ENCODE data around the gene HJURP. TPM values are rescaled to one million over a fixed set of nuclear protein-coding genes. Genes with fewer than 3 reads are reported as not detected.

HJURP gene
- polyA plus RNA-seq, 3 donors from 2014 or later = 0.47 to 1.2 (median 0.69) TPM

GRCh38 chr2:233819884-233820773 lies 34.2 kb downstream of the HJURP start:
- H3K27ac Mint-ChIP-seq = no peak overlapping the region

GRCh38 chr2:233818639-233819621 lies 35.4 kb downstream of the HJURP start:
- Mint-ChIP-seq H3K27ac (no peak overlapping the region), H3K27me3 (ENCODE audit: low read depth in 3 of 3) (peaks cover 0 to 6% (median 1%) of the 10 kb centered on the region in 3 donors), H3K9me3 (no peaks in the 10 kb centered on the region), H3K36me3 (no peaks in the 10 kb centered on the region), H3K4me1 (no peaks in the 10 kb centered on the region), H3K4me3 (no peak overlapping the region)
- DNase-seq = no peak

More at GRCh38 chr2:233819884-233820773, 34.2 kb downstream of the HJURP start:
- Mint-ChIP-seq H3K4me1 (no peaks in the 10 kb centered on the region), H3K4me3 (no peak overlapping the region), H3K27me3 (ENCODE audit: low read depth in 3 of 3) (peaks cover 0 to 6% (median 1%) of the 10 kb centered on the region in 3 donors), H3K9me3 (no peaks in the 10 kb centered on the region), H3K36me3 (no peaks in the 10 kb centered on the region)
- DNase-seq = no peak

GRCh38 chr2:233817995-233818638 lies 36.2 kb downstream of the HJURP start:
- H3K4me1 Mint-ChIP-seq = no peaks in the 10 kb centered on the region
- H3K4me3 Mint-ChIP-seq = no peak overlapping the region
- peaks cover 0 to 6% (median 3%) of the 10 kb centered on the region in 3 donors for H3K27me3 Mint-ChIP-seq (ENCODE audit: low read depth in 3 of 3)
- no peak for DNase-seq
- H3K27ac Mint-ChIP-seq = peak overlapping the region in 1 of 6 donors; percentile 69
- H3K36me3 Mint-ChIP-seq = no peaks in the 10 kb centered on the region
- no peaks in the 10 kb centered on the region for H3K9me3 Mint-ChIP-seq

- H3K27me3 Mint-ChIP-seq (ENCODE audit: low read depth in 3 of 3) = peaks cover 0 to 7% (median 3%) of the 10 kb centered on the region in 3 donors
- DNase-seq = no peak
- H3K9me3 Mint-ChIP-seq = no peaks in the 10 kb centered on the region
- H3K27ac Mint-ChIP-seq = no peak overlapping the region
- no peak overlapping the region for H3K4me3 Mint-ChIP-seq
- H3K4me1 Mint-ChIP-seq = no peaks in the 10 kb centered on the region
- H3K36me3 Mint-ChIP-seq = no peaks in the 10 kb centered on the region
Observed at GRCh38 chr2:233817361-233817911, 36.9 kb downstream of the HJURP start.

GRCh38 chr2:233816771-233817170 lies 37.6 kb downstream of the HJURP start:
- no peak overlapping the region for H3K27ac Mint-ChIP-seq
- no peaks in the 10 kb centered on the region for H3K36me3 Mint-ChIP-seq
- H3K27me3 Mint-ChIP-seq (ENCODE audit: low read depth in 3 of 3) = peaks cover 0 to 7% (median 3%) of the 10 kb centered on the region in 3 donors
- H3K9me3 Mint-ChIP-seq = no peaks in the 10 kb centered on the region
- no peaks in the 10 kb centered on the region for H3K4me1 Mint-ChIP-seq
- no peak overlapping the region for H3K4me3 Mint-ChIP-seq
- no peak for DNase-seq

GRCh38 chr2:233816334-233816733 lies 38.0 kb downstream of the HJURP start:
- Mint-ChIP-seq H3K4me3 (no peak overlapping the region), H3K9me3 (no peaks in the 10 kb centered on the region), H3K27ac (peak overlapping the region in 1 of 6 donors; percentile 47), H3K36me3 (no peaks in the 10 kb centered on the region), H3K4me1 (no peaks in the 10 kb centered on the region), H3K27me3 (ENCODE audit: low read depth in 3 of 3) (peaks cover 0 to 7% (median 5%) of the 10 kb centered on the region in 3 donors)
- DNase-seq = no peak

GRCh38 chr2:233815861-233816260 lies 38.5 kb downstream of the HJURP start:
- Mint-ChIP-seq H3K4me3 (no peak overlapping the region), H3K9me3 (no peaks in the 10 kb centered on the region), H3K27ac (no peak overlapping the region), H3K4me1 (no peaks in the 10 kb centered on the region), H3K36me3 (no peaks in the 10 kb centered on the region), H3K27me3 (ENCODE audit: low read depth in 3 of 3) (peaks cover 0 to 7% (median 5%) of the 10 kb centered on the region in 3 donors)
- DNase-seq = no peak

GRCh38 chr2:233814056-233814835 lies 40.1 kb downstream of the HJURP start:
- Mint-ChIP-seq H3K27me3 (ENCODE audit: low read depth in 3 of 3) (peaks cover 0 to 12% (median 6%) of the 10 kb centered on the region in 3 donors), H3K27ac (no peak overlapping the region), H3K36me3 (no peaks in the 10 kb centered on the region), H3K4me1 (no peaks in the 10 kb centered on the region), H3K4me3 (no peak overlapping the region), H3K9me3 (no peaks in the 10 kb centered on the region)
- DNase-seq = no peak

- H3K4me3 Mint-ChIP-seq = no peak overlapping the region
- no peak for DNase-seq
- H3K36me3 Mint-ChIP-seq = no peaks in the 10 kb centered on the region
- no peaks in the 10 kb centered on the region for H3K9me3 Mint-ChIP-seq
- H3K27me3 Mint-ChIP-seq (ENCODE audit: low read depth in 3 of 3) = peaks cover 0 to 19% (median 5%) of the 10 kb centered on the region in 3 donors
- no peak overlapping the region for H3K27ac Mint-ChIP-seq
- no peaks in the 10 kb centered on the region for H3K4me1 Mint-ChIP-seq
Observed at GRCh38 chr2:233813236-233814055, 40.9 kb downstream of the HJURP start.

- Mint-ChIP-seq H3K36me3 (no peaks in the 10 kb centered on the region), H3K27ac (no peak overlapping the region), H3K27me3 (ENCODE audit: low read depth in 3 of 3) (peaks cover 0 to 19% (median 5%) of the 10 kb centered on the region in 3 donors), H3K9me3 (no peaks in the 10 kb centered on the region), H3K4me3 (no peak overlapping the region), H3K4me1 (no peaks in the 10 kb centered on the region)
- no peak for DNase-seq
Observed at GRCh38 chr2:233811732-233812131, 42.6 kb downstream of the HJURP start.

- Mint-ChIP-seq H3K4me3 (no peak overlapping the region), H3K36me3 (no peaks in the 10 kb centered on the region), H3K4me1 (no peaks in the 10 kb centered on the region), H3K27me3 (ENCODE audit: low read depth in 3 of 3) (peaks cover 2 to 16% (median 5%) of the 10 kb centered on the region in 3 donors), H3K9me3 (no peaks in the 10 kb centered on the region), H3K27ac (no peak overlapping the region)
- DNase-seq = no peak
Observed at GRCh38 chr2:233811087-233811486, 43.2 kb downstream of the HJURP start.

GRCh38 chr2:233810385-233810784 lies 44.0 kb downstream of the HJURP start:
- H3K27me3 Mint-ChIP-seq (ENCODE audit: low read depth in 3 of 3) = peaks cover 2 to 16% (median 5%) of the 10 kb centered on the region in 3 donors
- no peak for DNase-seq
- no peak overlapping the region for H3K4me3 Mint-ChIP-seq
- no peak overlapping the region for H3K27ac Mint-ChIP-seq
- H3K9me3 Mint-ChIP-seq = no peaks in the 10 kb centered on the region
- H3K36me3 Mint-ChIP-seq = no peaks in the 10 kb centered on the region
- H3K4me1 Mint-ChIP-seq = no peaks in the 10 kb centered on the region

Measured in immature natural killer cell (primary cell).